ENCODE results near the gene LENEP.

LENEP gene

GRCh38 chr1:155030243-155030795, 36.9 kb downstream of the LENEP start:
- no peak for DNase-seq

- DNase-seq, result no peak
Observed at GRCh38 chr1:155030899-155031298, 37.5 kb downstream of the LENEP start.

GRCh38 chr1:155032886-155033285, 39.5 kb downstream of the LENEP start:
- no peak for DNase-seq

- no peak for DNase-seq
Observed at GRCh38 chr1:155033524-155033923, 40.1 kb downstream of the LENEP start, which contains the start of the genes DCST1 and DCST2. Gene DCST1 (plus strand): TSS chr1:155033824. CDS start chr1:155034037, 213 bp downstream. Gene DCST2 (minus strand): TSS chr1:155033781. CDS start chr1:155033701, 80 bp downstream.

- DNase-seq, result no peak
Observed at GRCh38 chr1:155034318-155035208, 41.2 kb downstream of the LENEP start.

GRCh38 chr1:155035936-155036335, 42.5 kb downstream of the LENEP start:
- DNase-seq, result no peak

GRCh38 chr1:155037043-155037442, 43.7 kb downstream of the LENEP start:
- DNase-seq, result no peak

- no peak for DNase-seq
Observed at GRCh38 chr1:155037851-155038441, 44.6 kb downstream of the LENEP start.

GRCh38 chr1:155038602-155039307, 45.4 kb downstream of the LENEP start:
- no peak for DNase-seq

GRCh38 chr1:155039308-155039669, 45.9 kb downstream of the LENEP start:
- no peak for DNase-seq

- DNase-seq, result no peak
Observed at GRCh38 chr1:155040358-155041093, 47.1 kb downstream of the LENEP start.

GRCh38 chr1:155042789-155043188, 49.4 kb downstream of the LENEP start:
- no peak for DNase-seq

GRCh38 chr1:155043301-155043702, 49.9 kb downstream of the LENEP start:
- no peak for DNase-seq

- no peak for DNase-seq
Observed at GRCh38 chr1:155043793-155044192, 50.4 kb downstream of the LENEP start.

All from CD4-positive, alpha-beta T cell treated with Interleukin-4 for 4 hours (primary cell).